B cell (primary cell): ENCODE results near the gene S100A4.

Experiments
- EZH2 ChIP-seq: IDR thresholded peaks from 2 replicates; pipeline ENCODE4 v1.6.1; 2012; ENCODE audit warnings: borderline replicate concordance, low read depth, mild to moderate bottlenecking, moderate library complexity, low read length; ENCODE audit not compliant: insufficient read depth, poor library complexity, severe bottlenecking
- TF ChIP-seq, protein P1 (sequence below): fragments of 200-600 bp; IDR thresholded peaks from one replicate; pipeline ENCODE4 v1.8.0; 2022; ENCODE audit warnings: antibody characterized with exemption, mild to moderate bottlenecking

GRCh38 chr1:153545067-153546055 is at the start of gene S100A4:
- TF ChIP-seq, protein P1, sequence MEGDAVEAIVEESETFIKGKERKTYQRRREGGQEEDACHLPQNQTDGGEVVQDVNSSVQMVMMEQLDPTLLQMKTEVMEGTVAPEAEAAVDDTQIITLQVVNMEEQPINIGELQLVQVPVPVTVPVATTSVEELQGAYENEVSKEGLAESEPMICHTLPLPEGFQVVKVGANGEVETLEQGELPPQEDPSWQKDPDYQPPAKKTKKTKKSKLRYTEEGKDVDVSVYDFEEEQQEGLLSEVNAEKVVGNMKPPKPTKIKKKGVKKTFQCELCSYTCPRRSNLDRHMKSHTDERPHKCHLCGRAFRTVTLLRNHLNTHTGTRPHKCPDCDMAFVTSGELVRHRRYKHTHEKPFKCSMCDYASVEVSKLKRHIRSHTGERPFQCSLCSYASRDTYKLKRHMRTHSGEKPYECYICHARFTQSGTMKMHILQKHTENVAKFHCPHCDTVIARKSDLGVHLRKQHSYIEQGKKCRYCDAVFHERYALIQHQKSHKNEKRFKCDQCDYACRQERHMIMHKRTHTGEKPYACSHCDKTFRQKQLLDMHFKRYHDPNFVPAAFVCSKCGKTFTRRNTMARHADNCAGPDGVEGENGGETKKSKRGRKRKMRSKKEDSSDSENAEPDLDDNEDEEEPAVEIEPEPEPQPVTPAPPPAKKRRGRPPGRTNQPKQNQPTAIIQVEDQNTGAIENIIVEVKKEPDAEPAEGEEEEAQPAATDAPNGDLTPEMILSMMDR, result no peak
- TF ChIP-seq EZH2, result no peak
